HEK293 (cell line): ENCODE results near the gene PTPRK.

Experiments used
- CTCF ChIA-PET: fragments of 350-600 bp; formaldehyde crosslinking; extraction: SDS; loops from one replicate; lab custom pipeline; 2021; ENCODE audit warnings: antibody characterized with exemption; lab: Yijun Ruan, JAX
- POLR2A ChIA-PET: fragments of 300-600 bp; formaldehyde crosslinking; extraction: SDS; loops from one replicate; lab custom pipeline; 2020; ENCODE audit warnings: antibody characterized with exemption, inconsistent platforms; lab: Yijun Ruan, JAX
- H3K27ac ChIP-seq: fragments of 200-500 bp; sonication (Bioruptor generic); 2 replicates; pipeline ENCODE4 v1.5.1; 2014; ENCODE audit warnings: low read depth, low read length, control low read depth, inconsistent platforms; ENCODE audit errors: extremely low read depth
- H3K36me3 ChIP-seq, 2 experiments: fragments of 200-500 bp in 1 of 2; sonication (Bioruptor generic) in 1 of 2; 1 replicate in 1 of 2; 2 replicates in 1 of 2; pipeline ENCODE4 v1.5.1; 2014 to 2017; ENCODE audit warnings: inconsistent platforms in 2 of 2, low read length in 2 of 2; ENCODE audit not compliant: control insufficient read depth in 2 of 2, insufficient read depth in 1 of 2
- H3K4me1 ChIP-seq: fragments of 200-500 bp; sonication (Bioruptor generic); 2 replicates; pipeline ENCODE4 v1.5.1; 2014; ENCODE audit warnings: mild to moderate bottlenecking, low read length, inconsistent platforms; ENCODE audit not compliant: control insufficient read depth, insufficient read depth
- H3K4me3 ChIP-seq: 2 replicates; pipeline ENCODE4 v1.5.1; 2011; ENCODE audit warnings: low read depth, mild to moderate bottlenecking, control low read depth, low read length, moderate library complexity
- H3K9me3 ChIP-seq: fragments of 200-500 bp; sonication (Bioruptor generic); 2 replicates; pipeline ENCODE4 v1.5.1; 2014; ENCODE audit warnings: low read depth, low read length, inconsistent platforms; ENCODE audit not compliant: control insufficient read depth, insufficient read depth
- HOXD13 ChIP-seq: sonication (generic); formaldehyde crosslinking; IDR thresholded peaks from 2 replicates; pipeline ENCODE4 v1.8.0; 2022; ENCODE audit warnings: missing genetic modification reagents, borderline replicate concordance
- KLF1 ChIP-seq: fragments of 450-650 bp; formaldehyde crosslinking; IDR thresholded peaks from 2 replicates; pipeline ENCODE4 v1.5.1; 2016; ENCODE audit warnings: missing biosample characterization, missing genetic modification characterization
- SCRT1 ChIP-seq: fragments of 450-650 bp; formaldehyde crosslinking; IDR thresholded peaks from 2 replicates; pipeline ENCODE4 v1.5.1; 2016; ENCODE audit warnings: missing biosample characterization, missing genetic modification characterization, borderline replicate concordance
- SCRT2 ChIP-seq: fragments of 450-650 bp; formaldehyde crosslinking; IDR thresholded peaks from 2 replicates; pipeline ENCODE4 v1.5.1; 2016; ENCODE audit warnings: missing biosample characterization, missing genetic modification characterization
- YY2 ChIP-seq: fragments of 450-650 bp; formaldehyde crosslinking; IDR thresholded peaks from 2 replicates; pipeline ENCODE4 v1.5.1; 2016; ENCODE audit warnings: missing biosample characterization, missing genetic modification characterization
- ZBTB48 ChIP-seq: fragments of 450-650 bp; formaldehyde crosslinking; IDR thresholded peaks from 2 replicates; pipeline ENCODE4 v1.5.1; 2016; ENCODE audit warnings: missing biosample characterization, missing genetic modification characterization
- ZFP41 ChIP-seq: fragments of 450-650 bp; formaldehyde crosslinking; IDR thresholded peaks from 2 replicates; pipeline ENCODE4 v1.5.1; 2016; ENCODE audit warnings: missing biosample characterization, missing genetic modification characterization, borderline replicate concordance
- ZFP69B ChIP-seq: fragments of 450-650 bp; formaldehyde crosslinking; IDR thresholded peaks from 2 replicates; pipeline ENCODE4 v1.5.1; 2016; ENCODE audit warnings: missing biosample characterization, missing genetic modification characterization
- ZNF112 ChIP-seq: fragments of 450-650 bp; formaldehyde crosslinking; IDR thresholded peaks from 2 replicates; pipeline ENCODE4 v1.5.0; 2017; ENCODE audit warnings: missing biosample characterization, missing genetic modification characterization
- ZNF132 ChIP-seq: fragments of 450-650 bp; formaldehyde crosslinking; IDR thresholded peaks from 2 replicates; pipeline ENCODE4 v1.5.1; 2017; ENCODE audit warnings: missing biosample characterization, missing genetic modification characterization, borderline replicate concordance
- ZNF18 ChIP-seq: fragments of 450-650 bp; formaldehyde crosslinking; IDR thresholded peaks from 2 replicates; pipeline ENCODE4 v1.5.1; 2016; ENCODE audit warnings: missing biosample characterization, missing genetic modification characterization
- ZNF23 ChIP-seq: fragments of 450-650 bp; formaldehyde crosslinking; IDR thresholded peaks from 2 replicates; pipeline ENCODE4 v1.5.1; 2016; ENCODE audit warnings: missing biosample characterization, missing genetic modification characterization, borderline replicate concordance
- ZNF292 ChIP-seq: fragments of 450-650 bp; formaldehyde crosslinking; IDR thresholded peaks from 2 replicates; pipeline ENCODE4 v1.5.1; 2016; ENCODE audit warnings: low read depth, missing biosample characterization, missing genetic modification characterization, borderline replicate concordance
- ZNF302 ChIP-seq: fragments of 450-650 bp; formaldehyde crosslinking; IDR thresholded peaks from 2 replicates; pipeline ENCODE4 v1.5.1; 2016; ENCODE audit warnings: missing biosample characterization, missing genetic modification characterization, low read depth
- ZNF37A ChIP-seq: fragments of 450-650 bp; IDR thresholded peaks from 2 replicates; pipeline ENCODE4 v1.5.1; 2018; ENCODE audit warnings: missing biosample characterization, missing genetic modification characterization
- ZNF394 ChIP-seq: fragments of 450-650 bp; formaldehyde crosslinking; IDR thresholded peaks from 2 replicates; pipeline ENCODE4 v1.5.1; 2016; ENCODE audit warnings: missing biosample characterization, missing genetic modification characterization, mild to moderate bottlenecking, moderate library complexity, borderline replicate concordance
- ZNF404 ChIP-seq: fragments of 450-650 bp; formaldehyde crosslinking; IDR thresholded peaks from 2 replicates; pipeline ENCODE4 v1.5.1; 2017; ENCODE audit warnings: missing biosample characterization, missing genetic modification characterization
- ZNF433 ChIP-seq: fragments of 450-650 bp; formaldehyde crosslinking; IDR thresholded peaks from 2 replicates; pipeline ENCODE4 v1.5.1; 2016; ENCODE audit warnings: missing biosample characterization, missing genetic modification characterization, low read depth
- ZNF514 ChIP-seq: fragments of 450-650 bp; formaldehyde crosslinking; IDR thresholded peaks from 2 replicates; pipeline ENCODE4 v1.5.1; 2016; ENCODE audit warnings: missing biosample characterization, missing genetic modification characterization
- ZNF600 ChIP-seq: fragments of 450-650 bp; formaldehyde crosslinking; IDR thresholded peaks from 2 replicates; pipeline ENCODE4 v1.5.1; 2016; ENCODE audit warnings: missing biosample characterization, missing genetic modification characterization
- ZNF660 ChIP-seq: fragments of 450-650 bp; IDR thresholded peaks from 2 replicates; pipeline ENCODE4 v1.5.1; 2018; ENCODE audit warnings: missing biosample characterization, mild to moderate bottlenecking, missing genetic modification characterization
- ZNF692 ChIP-seq: fragments of 450-650 bp; formaldehyde crosslinking; IDR thresholded peaks from 2 replicates; pipeline ENCODE4 v1.5.1; 2016; ENCODE audit warnings: missing biosample characterization, missing genetic modification characterization
- TF ChIP-seq, protein P1 (sequence below): fragments of 450-650 bp; formaldehyde crosslinking; IDR thresholded peaks from 2 replicates; pipeline ENCODE4 v1.5.1; 2016; ENCODE audit warnings: missing biosample characterization, missing genetic modification characterization
- TF ChIP-seq, protein P2 (sequence below): fragments of 450-650 bp; IDR thresholded peaks from 2 replicates; pipeline ENCODE4 v1.5.1; 2018; ENCODE audit warnings: missing biosample characterization, mild to moderate bottlenecking, missing genetic modification characterization
- TF ChIP-seq, protein P3 (sequence below): fragments of 450-650 bp; formaldehyde crosslinking; IDR thresholded peaks from 2 replicates; pipeline ENCODE4 v1.5.1; 2016; ENCODE audit warnings: missing biosample characterization, missing genetic modification characterization
- TF ChIP-seq, protein P4 (sequence below): fragments of 450-650 bp; formaldehyde crosslinking; IDR thresholded peaks from 2 replicates; pipeline ENCODE4 v1.5.1; 2017; ENCODE audit warnings: missing biosample characterization, missing genetic modification characterization

The PTPRK gene

DNA sequence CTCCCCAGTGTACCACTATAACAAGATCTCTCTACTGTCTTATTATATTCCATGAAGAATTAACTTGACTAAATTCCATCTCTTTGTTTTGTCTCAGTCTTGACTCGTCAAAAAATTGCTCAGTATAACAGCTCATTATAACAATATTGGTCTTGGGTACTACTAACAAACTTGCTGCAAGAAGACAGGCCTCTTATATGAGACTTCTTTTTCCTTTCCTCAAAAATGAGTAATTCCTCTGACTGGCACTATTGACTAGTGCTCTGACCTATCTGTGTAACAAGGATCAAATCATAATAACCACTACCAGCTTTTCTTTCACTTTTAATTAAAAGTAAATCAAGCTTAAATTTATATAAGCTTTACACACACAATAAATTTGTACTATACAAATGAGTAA lies 528.3 kb downstream of the PTPRK start:
- TF ChIP-seq ZNF292 (tag by site-specific recombination) (no peak), KLF1 (tag by site-specific recombination) (no peak), SCRT1 (tag by site-specific recombination) (no peak), SCRT2 (no peak), ZNF18 (tag by site-specific recombination) (no peak), ZFP41 (tag by site-specific recombination) (no peak), ZNF692 (tag by site-specific recombination) (no peak), ZFP69B (no peak), ZBTB48 (tag by site-specific recombination) (no peak), ZNF23 (no peak), ZNF112 (no peak)
- TF ChIP-seq, protein P1, sequence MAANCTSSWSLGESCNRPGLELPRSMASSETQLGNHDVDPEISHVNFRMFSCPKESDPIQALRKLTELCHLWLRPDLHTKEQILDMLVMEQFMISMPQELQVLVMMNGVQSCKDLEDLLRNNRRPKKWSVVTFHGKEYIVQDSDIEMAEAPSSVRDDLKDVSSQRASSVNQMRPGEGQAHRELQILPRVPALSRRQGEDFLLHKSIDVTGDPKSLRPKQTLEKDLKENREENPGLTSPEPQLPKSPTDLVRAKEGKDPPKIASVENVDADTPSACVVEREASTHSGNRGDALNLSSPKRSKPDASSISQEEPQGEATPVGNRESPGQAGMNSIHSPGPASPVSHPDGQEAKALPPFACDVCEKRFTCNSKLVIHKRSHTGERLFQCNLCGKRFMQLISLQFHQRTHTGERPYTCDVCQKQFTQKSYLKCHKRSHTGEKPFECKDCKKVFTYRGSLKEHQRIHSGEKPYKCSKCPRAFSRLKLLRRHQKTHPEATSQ (tag by site-specific recombination) = no peak
- TF ChIP-seq, protein P2, sequence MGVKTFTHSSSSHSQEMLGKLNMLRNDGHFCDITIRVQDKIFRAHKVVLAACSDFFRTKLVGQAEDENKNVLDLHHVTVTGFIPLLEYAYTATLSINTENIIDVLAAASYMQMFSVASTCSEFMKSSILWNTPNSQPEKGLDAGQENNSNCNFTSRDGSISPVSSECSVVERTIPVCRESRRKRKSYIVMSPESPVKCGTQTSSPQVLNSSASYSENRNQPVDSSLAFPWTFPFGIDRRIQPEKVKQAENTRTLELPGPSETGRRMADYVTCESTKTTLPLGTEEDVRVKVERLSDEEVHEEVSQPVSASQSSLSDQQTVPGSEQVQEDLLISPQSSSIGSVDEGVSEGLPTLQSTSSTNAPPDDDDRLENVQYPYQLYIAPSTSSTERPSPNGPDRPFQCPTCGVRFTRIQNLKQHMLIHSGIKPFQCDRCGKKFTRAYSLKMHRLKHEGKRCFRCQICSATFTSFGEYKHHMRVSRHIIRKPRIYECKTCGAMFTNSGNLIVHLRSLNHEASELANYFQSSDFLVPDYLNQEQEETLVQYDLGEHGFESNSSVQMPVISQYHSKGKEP (tag by site-specific recombination) = no peak
- TF ChIP-seq, protein P3, sequence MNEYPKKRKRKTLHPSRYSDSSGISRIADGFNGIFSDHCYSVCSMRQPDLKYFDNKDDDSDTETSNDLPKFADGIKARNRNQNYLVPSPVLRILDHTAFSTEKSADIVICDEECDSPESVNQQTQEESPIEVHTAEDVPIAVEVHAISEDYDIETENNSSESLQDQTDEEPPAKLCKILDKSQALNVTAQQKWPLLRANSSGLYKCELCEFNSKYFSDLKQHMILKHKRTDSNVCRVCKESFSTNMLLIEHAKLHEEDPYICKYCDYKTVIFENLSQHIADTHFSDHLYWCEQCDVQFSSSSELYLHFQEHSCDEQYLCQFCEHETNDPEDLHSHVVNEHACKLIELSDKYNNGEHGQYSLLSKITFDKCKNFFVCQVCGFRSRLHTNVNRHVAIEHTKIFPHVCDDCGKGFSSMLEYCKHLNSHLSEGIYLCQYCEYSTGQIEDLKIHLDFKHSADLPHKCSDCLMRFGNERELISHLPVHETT (tag by site-specific recombination) = no peak
- TF ChIP-seq, protein P4, sequence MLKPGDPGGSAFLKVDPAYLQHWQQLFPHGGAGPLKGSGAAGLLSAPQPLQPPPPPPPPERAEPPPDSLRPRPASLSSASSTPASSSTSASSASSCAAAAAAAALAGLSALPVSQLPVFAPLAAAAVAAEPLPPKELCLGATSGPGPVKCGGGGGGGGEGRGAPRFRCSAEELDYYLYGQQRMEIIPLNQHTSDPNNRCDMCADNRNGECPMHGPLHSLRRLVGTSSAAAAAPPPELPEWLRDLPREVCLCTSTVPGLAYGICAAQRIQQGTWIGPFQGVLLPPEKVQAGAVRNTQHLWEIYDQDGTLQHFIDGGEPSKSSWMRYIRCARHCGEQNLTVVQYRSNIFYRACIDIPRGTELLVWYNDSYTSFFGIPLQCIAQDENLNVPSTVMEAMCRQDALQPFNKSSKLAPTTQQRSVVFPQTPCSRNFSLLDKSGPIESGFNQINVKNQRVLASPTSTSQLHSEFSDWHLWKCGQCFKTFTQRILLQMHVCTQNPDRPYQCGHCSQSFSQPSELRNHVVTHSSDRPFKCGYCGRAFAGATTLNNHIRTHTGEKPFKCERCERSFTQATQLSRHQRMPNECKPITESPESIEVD (tag by site-specific recombination) = no peak
- no peak overlapping the region for H3K27ac ChIP-seq
- POLR2A ChIA-PET = interaction anchor here (0.6 kb wide), 1 partner anchor 26 kb away, joined by 4 read pairs; no protein-coding TSS in a partner anchor
- H3K9me3 ChIP-seq = no peaks in the 10 kb centered on the region
- CTCF ChIA-PET = no interaction called here
- H3K36me3 ChIP-seq = no peaks in the 10 kb centered on the region; a peak in 1 of 3 replicates
- H3K4me3 ChIP-seq = no peak overlapping the region
- no peaks in the 10 kb centered on the region for H3K4me1 ChIP-seq

- POLR2A ChIA-PET = no interaction called here
- Histone ChIP-seq H3K36me3 (no peaks in the 10 kb centered on the region; a peak in 1 of 3 replicates), H3K27ac (no peak overlapping the region), H3K4me1 (no peaks in the 10 kb centered on the region), H3K9me3 (no peaks in the 10 kb centered on the region), H3K4me3 (no peak overlapping the region)
- CTCF ChIA-PET = no interaction called here
- TF ChIP-seq, protein P4 (tag by site-specific recombination) = no peak
- TF ChIP-seq ZNF394 (tag by site-specific recombination) = no peak
- no peak for TF ChIP-seq ZNF600 (tag by site-specific recombination)
- no peak for TF ChIP-seq ZNF660 (tag by site-specific recombination)
- TF ChIP-seq ZNF132 (tag by site-specific recombination) = no peak
- no peak for TF ChIP-seq ZNF37A
- no peak for TF ChIP-seq ZNF302 (tag by site-specific recombination)
- no peak for TF ChIP-seq YY2 (tag by site-specific recombination)
- no peak for TF ChIP-seq ZNF514 (tag by site-specific recombination)
- TF ChIP-seq HOXD13 (CRISPR knock-in tag) = no peak
- TF ChIP-seq ZNF433 (tag by site-specific recombination) = no peak
- no peak for TF ChIP-seq ZNF404
These were observed 530.3 kb downstream of the PTPRK start for GRCh38 chr6:127990074-127990473.
